Neural cell (in vitro differentiated cells): ENCODE data around the gene TF.

Source experiments
- CTCF ChIP-seq: fragments of 450-650 bp; IDR thresholded peaks from 2 replicates; pipeline ENCODE4 v1.5.1; 2014; ENCODE audit warnings: antibody characterized with exemption, mild to moderate bottlenecking, moderate library complexity; ENCODE audit not compliant: poor library complexity, severe bottlenecking
- EZH2 ChIP-seq: fragments of 200-600, 300-800 bp; shearing (Covaris generic), sonication (generic); IDR thresholded peaks from 2 replicates; pipeline ENCODE4 v1.6.1; 2014; ENCODE audit warnings: antibody characterized with exemption, low read length, borderline replicate concordance, mild to moderate bottlenecking; ENCODE audit not compliant: insufficient read depth, poor library complexity, severe bottlenecking
- POLR2AphosphoS5 ChIP-seq: IDR thresholded peaks from 2 replicates; pipeline ENCODE4 v1.6.1; 2012
- RAD21 ChIP-seq: fragments of 450-650 bp; conservative IDR thresholded peaks from 2 replicates; pipeline ENCODE4 v1.6.1; 2014; ENCODE audit warnings: antibody characterized with exemption, mild to moderate bottlenecking, moderate library complexity
- REST ChIP-seq: IDR thresholded peaks from 2 replicates; pipeline ENCODE4 v1.6.1; 2012; ENCODE audit warnings: borderline replicate concordance

- TF ChIP-seq REST (no peak), RAD21 (no peak), POLR2AphosphoS5 (no peak), CTCF (no peak), EZH2 (no peak)
Observed at GRCh38 chr3:133763797-133764683, 17.8 kb downstream of the TF start.
